HG03196 (cell line): ENCODE data around the gene DPYSL3.
"Not testable (repeated sequence)": the region's sequence is repeated elsewhere in the genome, so short reads cannot be mapped to it uniquely, and the experiment has no call there.

Source experiments
- ATAC-seq: cut with Tn5 transposase; IDR thresholded peaks from one replicate; pipeline ENCODE4 v1.9.1; 2021; ENCODE audit not compliant: unreplicated experiment

DPYSL3 gene

DNA sequence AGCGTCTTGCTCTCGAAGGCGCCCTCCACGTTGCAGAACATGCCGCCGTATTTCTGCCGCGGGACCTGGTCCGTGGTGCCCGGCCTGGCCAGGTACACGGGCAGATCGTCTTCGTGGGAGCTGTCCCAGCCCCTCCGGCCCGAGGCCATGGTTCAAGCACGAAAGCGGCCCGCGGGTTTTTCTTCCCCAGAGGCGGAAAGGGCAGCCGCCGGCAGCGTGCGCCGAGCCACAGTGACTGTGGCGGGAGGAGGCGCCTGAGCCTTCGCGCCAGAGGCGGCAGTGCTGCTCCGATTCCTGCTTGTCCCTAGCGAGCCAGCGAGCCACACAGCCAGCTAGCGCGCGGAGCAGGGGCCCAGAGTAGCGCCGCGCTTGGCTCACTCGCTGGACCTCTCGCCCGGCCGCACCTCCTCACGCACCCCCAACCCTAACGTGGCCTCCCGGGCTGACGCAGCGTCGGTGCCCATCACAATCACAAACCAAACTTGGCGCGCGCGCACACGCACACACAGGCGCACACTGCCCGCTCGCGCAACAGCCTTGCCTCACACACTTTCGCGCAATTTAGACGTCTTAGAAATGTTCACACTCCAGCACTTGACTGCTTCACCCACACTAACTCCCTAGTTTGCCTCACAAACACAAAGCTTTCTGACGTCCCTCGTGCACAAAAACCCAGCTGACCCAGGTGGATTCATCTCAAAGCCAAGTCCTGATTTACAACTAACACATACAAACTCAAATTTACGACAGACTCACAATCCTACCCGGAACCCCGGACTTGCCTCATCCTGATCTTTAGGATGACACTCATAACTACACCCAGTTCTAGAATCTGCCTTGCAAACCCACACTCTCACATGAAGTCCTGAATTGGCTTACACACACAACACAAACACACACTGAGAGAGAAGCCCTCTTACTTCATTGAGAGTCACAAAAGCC, at the start of gene DPYSL3:
Gene DPYSL3, minus strand, starts transcription at position 359 of the 942 bp plus-strand sequence. Its CDS starts 210 bp downstream, at position 149.
- ATAC-seq, result no peak

DNA sequence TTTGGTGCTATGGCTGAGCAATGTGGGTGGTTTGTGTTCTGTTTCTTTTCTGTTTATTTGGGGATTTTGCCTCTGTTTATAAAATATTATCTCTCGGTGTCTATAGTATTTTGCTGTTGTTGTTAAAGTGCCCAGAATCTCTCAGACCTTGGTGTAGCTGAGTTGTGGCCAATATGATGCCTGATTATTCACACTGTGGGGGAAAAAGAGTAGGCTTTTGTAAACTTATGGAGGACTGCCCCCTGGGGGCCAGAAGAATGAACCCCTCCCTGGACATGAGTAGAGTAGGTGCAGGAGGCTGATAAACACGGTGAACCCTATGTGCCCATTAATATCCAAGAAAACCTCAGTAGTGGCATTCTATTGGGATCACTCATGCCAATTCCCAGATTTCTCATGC, 49.0 kb upstream of the DPYSL3 start:
- no peak for ATAC-seq

DNA sequence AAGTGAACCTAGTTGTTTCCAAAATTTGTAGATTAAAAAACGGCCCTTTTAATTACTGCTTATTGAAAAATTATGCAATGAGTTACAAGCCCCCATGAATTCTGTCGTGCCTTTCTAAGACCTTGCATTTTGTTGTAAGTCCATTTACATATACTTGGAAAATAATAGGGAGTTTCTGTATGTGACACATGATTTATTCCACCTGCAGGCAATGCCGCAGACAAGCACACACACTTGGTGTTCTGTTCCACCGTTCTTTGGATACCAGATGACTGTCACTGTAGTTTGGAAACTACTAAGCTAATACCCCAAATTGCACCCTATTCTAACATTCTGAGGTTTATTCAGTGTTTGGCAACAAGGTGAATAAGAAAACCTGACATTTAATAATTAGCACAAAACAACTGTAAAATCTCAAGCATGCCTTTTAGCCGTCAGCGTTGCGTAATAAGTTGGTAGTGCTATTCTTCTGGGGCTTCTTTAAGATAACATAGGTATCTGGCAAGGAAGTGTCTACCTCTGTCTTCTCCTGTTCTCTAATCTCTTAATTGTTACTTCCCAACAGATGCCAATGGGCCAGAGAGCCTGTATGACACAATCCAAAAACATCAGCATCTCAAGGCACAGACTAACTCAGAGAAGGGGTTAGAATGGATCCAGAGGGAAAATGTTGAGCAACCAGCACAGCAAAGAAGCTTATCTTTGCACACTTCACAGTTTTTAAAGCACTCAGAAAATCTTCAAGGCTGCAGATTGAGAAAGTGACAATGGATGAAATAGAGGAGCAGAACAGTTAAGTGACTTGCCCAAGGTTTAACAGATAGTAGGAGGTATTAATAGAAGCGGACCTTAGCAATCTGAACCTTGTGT, 48.2 kb upstream of the DPYSL3 start:
- ATAC-seq, result no peak

DNA sequence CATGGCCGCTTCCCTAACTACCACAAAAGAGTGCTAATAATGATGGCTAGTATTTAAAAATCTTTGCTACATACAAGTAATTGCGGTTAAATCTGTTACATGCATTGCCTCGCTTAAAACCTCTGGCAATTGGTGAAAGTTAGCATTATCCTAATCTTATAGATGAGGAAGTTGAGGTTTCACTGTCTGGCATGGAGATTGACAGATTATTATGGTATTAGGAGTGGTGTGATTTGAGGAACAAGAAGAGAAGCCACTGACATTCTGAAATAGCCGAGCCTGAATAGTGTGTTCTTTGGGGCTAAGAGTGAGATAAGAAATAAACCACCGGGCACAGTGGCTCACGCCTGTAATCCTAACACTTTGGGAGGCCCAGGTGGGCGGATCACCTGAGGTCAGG, 45.3 kb upstream of the DPYSL3 start:
- ATAC-seq, result no peak

DNA sequence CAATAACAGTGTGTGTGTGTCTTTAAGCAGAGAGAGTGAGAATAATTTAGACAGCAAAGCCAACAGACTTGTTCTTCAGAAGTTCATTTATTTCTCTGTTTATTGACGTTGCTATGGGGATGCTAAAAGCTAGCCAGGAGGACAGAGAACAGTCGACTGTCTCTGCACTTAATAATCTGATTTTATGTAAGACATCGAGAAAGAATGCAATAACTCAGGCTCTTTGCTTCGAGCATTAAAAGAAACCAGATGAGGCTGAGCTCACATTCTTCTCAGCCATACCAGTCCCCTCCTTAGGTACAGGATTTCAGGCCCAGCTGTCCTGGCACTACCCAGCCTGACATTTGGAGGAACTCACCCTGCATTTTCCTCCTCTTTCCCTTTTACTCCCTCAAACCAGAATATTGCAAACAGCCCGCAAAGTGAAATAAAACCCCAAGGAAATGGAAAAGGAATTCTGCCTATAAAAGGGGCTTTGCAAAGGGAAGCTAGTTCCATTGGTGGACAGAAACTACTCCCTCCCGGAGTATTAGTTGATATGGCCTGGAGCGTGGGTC, 44.5 kb upstream of the DPYSL3 start:
- ATAC-seq, result no peak

DNA sequence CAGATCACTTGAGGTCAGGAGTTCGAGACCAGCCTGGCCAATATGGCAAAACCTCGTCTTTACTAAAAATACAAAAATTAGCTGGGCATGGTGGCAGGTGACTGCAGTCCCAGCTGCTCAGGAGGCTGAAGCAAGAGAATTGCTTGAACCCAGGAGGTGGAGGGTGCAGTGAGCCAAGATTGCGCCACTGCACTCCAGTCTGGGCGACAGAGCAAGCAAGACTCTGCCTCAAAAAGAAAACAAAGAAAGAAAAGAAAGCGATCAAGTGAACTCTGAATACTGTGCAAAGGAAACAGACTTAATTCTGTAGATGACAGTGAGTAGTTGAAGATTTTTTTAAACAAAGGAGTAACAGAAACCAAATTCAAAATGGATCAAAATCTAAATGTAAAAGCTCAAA, 43.9 kb upstream of the DPYSL3 start:
- not testable (repeated sequence) for ATAC-seq

DNA sequence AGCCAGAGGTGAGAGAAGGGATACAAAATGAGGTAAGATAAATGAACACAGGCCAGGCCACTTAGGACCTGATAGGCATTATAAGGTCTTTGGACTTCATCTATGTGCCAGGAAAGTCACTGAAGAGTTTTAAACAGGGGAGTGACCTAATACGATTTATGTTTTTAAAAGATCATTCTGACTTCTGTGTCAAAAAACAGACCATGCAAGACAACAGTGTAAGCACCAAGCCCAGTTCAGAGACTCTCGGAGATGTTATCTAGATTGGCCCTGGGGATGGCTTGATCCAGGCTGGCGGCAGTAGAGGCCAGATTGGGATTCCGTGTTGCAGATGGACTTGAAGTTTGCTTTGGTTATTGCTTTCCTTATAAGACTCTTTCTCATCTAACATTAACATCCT, 43.0 kb upstream of the DPYSL3 start:
- no peak for ATAC-seq

DNA sequence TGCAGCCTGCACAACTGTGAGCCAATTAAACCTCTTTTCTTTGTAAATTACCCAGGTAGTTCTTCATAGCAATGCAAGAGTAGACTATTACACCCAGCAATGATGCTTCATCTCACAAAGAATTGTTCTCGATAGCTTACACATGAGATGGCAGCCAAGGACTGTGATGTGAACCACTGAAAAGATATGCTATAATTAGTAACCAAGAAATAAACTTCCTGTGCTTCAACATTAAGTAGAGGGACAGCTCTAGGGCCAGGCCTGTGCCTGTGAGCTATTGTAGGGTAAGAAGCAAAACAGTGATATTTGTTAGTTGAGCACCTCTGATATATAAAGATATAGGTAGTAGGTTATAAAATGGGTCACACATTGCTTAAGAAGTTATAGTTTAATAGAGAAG, 41.8 kb upstream of the DPYSL3 start:
- no peak for ATAC-seq

DNA sequence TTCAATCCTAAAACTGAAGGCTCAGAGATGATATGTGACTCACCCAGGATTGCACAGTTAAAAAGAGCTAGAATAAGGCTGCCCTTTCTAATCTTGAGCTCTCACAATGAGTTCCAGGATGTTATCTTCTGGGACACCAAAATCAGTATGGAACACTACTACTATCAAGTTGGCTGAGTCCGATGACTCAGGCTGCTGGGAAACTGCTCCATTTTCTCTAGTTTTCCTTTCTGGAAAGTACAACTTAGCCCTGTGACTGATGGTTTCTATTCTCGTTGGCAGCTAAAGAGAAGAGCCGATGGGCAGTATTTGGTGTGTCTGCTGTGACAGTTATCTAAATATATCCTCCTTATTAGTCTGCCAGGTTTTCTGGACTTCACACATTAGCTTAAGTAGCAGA, 37.9 kb upstream of the DPYSL3 start:
- no peak for ATAC-seq

DNA sequence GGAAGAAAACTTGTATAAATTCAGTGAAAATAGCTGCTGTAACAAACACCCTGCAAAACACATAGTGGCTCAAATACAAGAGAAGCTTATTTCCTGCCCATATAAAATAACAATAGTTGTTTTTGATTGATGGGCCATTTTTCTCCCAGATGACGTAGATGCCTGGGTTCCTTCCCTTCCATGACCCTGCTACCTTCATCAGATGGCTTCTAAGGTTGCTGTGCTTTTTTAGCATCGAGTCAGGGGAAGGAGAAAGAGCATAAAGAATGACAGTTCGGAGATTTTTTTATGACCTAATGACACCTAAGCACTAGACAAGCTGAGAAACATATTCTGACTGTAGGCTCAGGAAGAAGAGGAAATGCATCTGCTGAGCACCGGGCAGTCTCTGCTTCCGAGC, 34.7 kb upstream of the DPYSL3 start:
- ATAC-seq, result no peak

DNA sequence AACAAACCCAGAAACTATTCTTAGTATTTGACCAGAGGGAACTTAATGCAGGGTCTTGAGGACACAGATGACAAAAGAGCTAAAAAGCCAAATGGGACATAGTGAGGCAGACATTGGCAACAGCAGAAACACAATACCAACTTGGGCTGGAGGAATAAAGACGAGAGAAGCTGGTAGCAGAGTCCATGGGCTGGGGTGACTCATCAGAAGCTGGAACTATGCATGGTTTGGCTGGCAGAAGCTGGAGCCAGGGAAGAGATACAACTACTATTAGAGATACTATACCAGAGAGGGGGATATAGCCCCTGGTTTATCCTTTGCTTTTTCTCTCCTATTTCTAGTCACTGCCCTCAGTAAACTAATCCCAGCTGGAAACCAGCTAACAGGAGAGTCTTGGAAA, 29.2 kb upstream of the DPYSL3 start:
- ATAC-seq, result no peak

DNA sequence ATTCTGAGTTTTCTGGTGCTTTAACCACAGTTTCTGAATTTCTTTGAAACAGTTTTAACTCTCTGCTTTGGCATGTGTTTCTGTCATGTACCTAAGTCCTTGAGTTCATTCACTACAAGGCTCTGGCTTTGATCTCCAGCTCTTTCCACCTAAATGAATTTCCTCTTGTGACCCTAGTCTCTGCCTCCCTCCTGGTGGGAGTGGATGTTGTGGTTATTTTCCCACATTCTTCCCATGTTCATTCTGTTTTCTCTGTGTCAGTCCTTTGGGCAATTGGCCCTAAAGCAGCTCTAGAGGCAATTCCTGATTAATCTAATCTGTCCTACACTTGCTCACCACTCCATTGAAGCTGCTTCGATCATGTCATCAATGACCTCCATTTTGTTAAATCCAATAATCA, 28.4 kb upstream of the DPYSL3 start:
- no peak for ATAC-seq

DNA sequence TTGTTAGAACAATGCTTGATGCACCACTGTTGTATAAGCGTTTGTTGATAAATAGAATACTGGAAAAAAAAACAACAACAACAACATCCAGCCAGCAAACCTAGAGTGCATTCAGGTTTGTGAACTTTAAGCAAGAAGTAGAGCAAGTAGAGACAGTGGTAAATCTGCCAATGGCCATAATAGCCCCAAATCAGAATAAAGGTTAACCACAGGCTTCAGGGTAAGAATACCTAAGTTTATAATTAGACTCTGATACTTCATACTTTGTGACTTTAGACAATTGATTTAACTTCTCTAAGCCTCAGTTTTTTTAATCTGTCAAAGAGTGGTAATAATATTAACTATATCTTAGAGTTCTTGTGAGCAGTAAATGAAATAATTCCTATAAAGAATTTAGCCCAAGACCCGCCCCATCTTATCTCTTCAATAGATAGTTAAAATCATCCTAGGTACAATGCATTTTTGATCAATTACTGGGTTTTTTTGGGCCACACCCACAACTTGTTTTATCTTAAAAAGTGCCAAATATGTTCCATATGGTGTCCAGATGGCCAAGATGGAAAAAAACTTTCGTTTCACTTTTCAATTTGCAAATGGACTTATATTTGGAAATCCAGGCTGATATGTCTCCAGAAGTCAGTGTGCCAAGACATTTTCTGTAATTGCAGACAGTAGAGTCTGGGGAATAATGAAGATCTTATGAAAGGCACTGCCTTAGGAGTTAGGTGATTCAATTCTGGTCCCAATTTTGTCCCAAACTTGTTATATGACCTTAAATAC, 24.5 kb upstream of the DPYSL3 start:
- no peak for ATAC-seq

DNA sequence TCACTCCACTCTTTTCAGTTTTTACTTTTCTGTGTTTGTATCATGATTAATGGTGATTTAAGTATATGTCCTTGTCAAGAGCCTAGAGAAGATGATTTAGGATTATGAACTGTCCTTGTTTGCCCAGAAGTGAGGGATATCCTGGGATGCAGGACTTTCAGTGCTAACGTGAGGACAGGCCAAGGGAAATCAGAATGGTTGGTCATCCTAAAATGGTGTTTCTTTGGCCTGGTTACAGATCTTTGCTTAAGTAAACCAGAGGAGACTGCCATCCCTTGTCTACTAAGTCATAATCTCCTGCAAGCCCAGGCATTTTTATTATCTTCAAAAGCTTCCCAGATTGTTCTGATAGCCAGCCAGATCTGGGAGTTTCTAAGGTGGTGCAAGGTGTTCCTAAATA, 22.3 kb upstream of the DPYSL3 start:
- no peak for ATAC-seq

DNA sequence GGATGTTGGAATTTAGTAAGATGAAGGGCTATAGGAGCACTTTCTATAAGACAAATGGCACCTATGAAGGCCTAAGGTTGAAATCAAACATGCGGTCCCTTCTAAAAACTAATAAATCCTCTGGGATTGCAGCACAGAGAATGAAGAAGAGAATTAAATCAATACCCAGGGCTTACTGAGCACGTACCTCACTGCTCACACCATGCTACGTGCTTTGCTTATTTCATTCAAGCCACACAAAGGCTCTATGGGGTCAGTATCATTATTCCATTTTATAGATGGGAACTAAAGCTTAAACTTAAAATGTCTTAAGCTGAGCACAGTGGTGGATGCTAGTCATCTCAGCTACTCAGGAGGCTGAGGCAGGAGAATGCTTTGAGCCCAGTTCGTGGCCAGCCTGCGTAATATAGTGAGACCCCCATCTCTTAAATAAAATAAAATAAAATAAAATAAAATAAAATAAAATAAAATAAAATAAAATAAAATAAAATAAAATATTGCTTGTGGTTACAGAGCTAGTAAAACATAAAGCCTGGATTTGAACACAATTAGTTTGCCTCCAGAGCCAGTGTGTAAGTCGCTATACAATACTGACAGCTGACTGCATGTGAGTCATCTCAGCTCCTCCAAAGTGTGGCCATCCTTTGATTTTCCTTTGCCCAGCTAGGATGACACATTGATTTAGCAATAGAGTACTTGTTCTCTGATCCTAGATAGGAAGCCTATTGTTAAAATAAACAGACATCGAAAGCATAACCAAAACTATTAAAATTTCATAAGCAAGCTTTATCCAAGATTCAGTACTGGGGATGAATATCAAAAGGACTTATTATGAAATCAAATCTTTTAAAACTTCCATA, 20.9 kb upstream of the DPYSL3 start:
- ATAC-seq, result no peak

DNA sequence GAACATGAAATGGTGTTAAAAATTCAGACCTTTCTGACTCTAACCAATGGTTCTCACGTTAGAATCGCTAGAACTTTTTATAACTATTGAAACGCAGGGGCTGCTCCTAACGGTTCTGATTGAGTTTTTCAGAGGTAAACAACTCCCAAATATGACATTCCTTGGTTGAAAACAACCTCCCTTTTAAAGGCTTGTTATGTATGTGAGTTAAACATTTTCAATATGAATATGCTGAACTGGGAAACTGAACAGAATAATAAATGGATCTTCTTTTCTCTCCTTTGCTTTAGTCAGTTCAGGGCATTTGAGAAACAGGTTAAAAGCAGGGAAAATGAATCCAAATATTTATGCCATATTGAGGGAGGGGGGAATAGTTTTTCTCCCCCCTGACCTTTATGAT, 13.2 kb upstream of the DPYSL3 start:
- ATAC-seq, result no peak

DNA sequence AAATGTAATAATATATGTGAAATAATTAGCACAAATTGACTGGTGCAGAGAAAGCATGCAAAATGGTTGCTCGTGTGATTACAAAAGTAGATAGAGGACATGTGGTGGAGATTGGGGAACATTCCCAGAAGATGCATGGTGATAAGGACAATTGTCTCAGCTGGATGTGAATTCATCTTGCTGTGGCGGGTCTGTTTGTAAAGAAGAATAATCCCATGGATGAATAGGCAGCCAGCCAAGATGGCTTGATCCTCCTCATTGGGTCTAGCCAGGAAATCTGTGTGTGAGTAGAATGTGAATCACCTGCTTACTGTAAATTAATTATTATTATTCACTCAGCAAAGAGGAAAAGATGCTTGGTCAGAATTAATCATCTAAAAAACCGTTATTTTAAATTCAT, 12.6 kb upstream of the DPYSL3 start:
- no peak for ATAC-seq

DNA sequence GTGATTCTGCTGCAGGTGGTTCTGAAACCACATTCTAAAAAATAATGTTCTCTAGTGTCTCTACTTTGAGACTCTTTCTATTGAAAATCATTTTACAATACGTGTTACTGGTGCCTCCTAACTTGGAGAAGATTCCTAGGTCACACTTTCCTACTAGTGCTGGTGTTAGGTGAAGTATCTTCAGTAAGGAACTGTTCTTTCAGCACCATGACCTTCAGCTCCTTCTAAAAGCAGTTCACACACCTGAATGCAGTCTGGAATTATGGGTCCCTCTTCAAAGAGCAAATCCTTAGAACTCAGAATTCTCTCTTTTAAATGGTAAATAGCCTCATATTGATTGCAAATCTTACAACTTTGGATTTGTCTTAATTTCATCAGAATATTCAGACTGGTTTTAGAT, 10.6 kb upstream of the DPYSL3 start:
- ATAC-seq, result no peak

DNA sequence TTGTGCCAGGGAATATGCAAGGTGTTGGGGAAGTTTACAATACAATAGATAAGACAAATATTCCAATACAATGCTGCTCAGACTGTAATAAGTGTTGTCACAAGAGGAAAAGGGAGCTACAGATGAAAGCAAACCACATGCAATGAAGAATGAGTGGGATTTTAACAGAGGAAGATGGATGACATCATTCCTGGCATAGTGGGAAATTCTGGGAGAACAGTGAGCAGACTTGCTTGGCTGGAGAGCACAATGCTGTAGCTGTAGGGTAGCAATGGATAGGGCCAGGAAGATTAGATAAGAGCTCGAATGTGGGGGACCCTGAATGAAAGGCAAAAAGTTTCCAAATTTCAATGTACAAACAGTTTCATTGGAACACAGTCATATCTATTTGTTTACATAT, 9.5 kb upstream of the DPYSL3 start:
- ATAC-seq, result no peak

DNA sequence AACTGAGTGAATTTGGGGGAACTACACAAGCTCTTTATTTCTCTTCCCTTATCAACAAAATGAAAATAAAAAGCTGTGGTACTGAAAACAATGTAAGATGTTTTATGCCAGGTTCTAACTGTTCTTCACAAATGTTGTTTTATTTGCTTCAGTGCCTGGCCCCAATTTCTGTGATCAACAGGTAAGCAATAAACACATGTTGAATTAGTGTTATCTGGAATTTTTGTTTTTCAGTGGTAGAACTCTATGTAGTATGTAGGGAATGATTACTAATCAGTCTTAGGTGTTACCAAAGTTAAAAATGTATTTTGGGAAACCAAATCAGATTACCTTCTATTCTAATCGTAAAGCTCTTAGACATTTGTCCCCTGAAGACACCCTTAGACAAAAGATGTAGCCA, 7.5 kb upstream of the DPYSL3 start:
- ATAC-seq, result no peak
